Parathyroid adenoma (tissue), 2 donors: ENCODE results near the gene VWA8.

Experiments used
- H2AFZ ChIP-seq: fragments of 300-600 bp; sonication (generic); one replicate; pipeline ENCODE4 v1.7.0; 2017; ENCODE audit warnings: antibody characterized with exemption, mild to moderate bottlenecking
- H3K27ac ChIP-seq: fragments of 300-600 bp; sonication (generic); one replicate; pipeline ENCODE4 v1.7.0; 2017
- H3K27me3 ChIP-seq: fragments of 300-600 bp; sonication (generic); one replicate; pipeline ENCODE4 v1.7.0; 2017; ENCODE audit warnings: low read length; ENCODE audit not compliant: control insufficient read depth, insufficient read depth
- H3K36me3 ChIP-seq: fragments of 300-600 bp; sonication (generic); one replicate; pipeline ENCODE4 v1.7.0; 2017; ENCODE audit warnings: low read length; ENCODE audit not compliant: control insufficient read depth, insufficient read depth
- H3K4me1 ChIP-seq: fragments of 300-600 bp; sonication (generic); one replicate; pipeline ENCODE4 v1.7.0; 2017; ENCODE audit warnings: control low read depth
- H3K4me2 ChIP-seq: fragments of 300-600 bp; sonication (generic); one replicate; pipeline ENCODE4 v1.7.0; 2017; ENCODE audit warnings: low read length
- H3K4me3 ChIP-seq: fragments of 300-600 bp; sonication (generic); one replicate; pipeline ENCODE4 v1.7.0; 2017; ENCODE audit warnings: low read depth, low read length
- H3K79me2 ChIP-seq: fragments of 300-600 bp; sonication (generic); one replicate; pipeline ENCODE4 v1.7.0; 2017; ENCODE audit warnings: control low read depth
- H3K9ac ChIP-seq: fragments of 300-600 bp; sonication (generic); one replicate; pipeline ENCODE4 v1.7.0; 2017; ENCODE audit warnings: mild to moderate bottlenecking
- H3K9me3 ChIP-seq: fragments of 300-600 bp; sonication (generic); one replicate; pipeline ENCODE4 v1.7.0; 2017; ENCODE audit warnings: low read length; ENCODE audit not compliant: control insufficient read depth
- TF ChIP-seq, protein P1 (sequence below): fragments of 300-600 bp; sonication (generic); IDR thresholded peaks from one replicate; pipeline ENCODE4 v1.7.0; 2017; ENCODE audit warnings: antibody characterized with exemption, mild to moderate bottlenecking
- donor health status: primary hyperparathyroidism.

The VWA8 gene

DNA sequence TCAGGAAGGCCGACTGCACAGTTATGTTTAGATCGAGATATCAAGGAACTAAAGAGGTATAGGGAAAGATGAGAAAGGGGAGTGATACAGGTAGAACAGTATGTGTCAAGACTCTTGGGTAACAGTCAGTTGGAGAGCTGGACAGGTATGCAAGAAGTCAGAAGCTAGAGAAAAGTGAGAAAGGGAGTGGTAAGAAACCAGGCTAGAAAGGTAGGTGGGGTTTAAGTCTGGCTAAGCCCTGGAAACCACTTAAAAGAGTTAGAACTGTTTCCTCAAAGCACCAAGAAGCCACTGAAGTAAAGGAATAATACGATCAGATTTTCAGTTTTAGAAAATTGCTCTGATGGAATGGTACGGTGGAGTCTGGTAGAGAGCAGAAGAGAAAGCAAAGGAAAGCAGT lies 196.4 kb downstream of the VWA8 start:
- Histone ChIP-seq H2AFZ (no peak overlapping the region), H3K36me3 (no peaks in the 10 kb centered on the region), H3K9me3 (no peaks in the 10 kb centered on the region), H3K27me3 (no peaks in the 10 kb centered on the region), H3K9ac (no peak overlapping the region), H3K4me3 (no peak overlapping the region), H3K27ac (no peak overlapping the region), H3K79me2 (no peaks in the 10 kb centered on the region), H3K4me2 (no peak overlapping the region), H3K4me1 (no peaks in the 10 kb centered on the region)
- TF ChIP-seq, protein P1, sequence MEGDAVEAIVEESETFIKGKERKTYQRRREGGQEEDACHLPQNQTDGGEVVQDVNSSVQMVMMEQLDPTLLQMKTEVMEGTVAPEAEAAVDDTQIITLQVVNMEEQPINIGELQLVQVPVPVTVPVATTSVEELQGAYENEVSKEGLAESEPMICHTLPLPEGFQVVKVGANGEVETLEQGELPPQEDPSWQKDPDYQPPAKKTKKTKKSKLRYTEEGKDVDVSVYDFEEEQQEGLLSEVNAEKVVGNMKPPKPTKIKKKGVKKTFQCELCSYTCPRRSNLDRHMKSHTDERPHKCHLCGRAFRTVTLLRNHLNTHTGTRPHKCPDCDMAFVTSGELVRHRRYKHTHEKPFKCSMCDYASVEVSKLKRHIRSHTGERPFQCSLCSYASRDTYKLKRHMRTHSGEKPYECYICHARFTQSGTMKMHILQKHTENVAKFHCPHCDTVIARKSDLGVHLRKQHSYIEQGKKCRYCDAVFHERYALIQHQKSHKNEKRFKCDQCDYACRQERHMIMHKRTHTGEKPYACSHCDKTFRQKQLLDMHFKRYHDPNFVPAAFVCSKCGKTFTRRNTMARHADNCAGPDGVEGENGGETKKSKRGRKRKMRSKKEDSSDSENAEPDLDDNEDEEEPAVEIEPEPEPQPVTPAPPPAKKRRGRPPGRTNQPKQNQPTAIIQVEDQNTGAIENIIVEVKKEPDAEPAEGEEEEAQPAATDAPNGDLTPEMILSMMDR: no peak

DNA sequence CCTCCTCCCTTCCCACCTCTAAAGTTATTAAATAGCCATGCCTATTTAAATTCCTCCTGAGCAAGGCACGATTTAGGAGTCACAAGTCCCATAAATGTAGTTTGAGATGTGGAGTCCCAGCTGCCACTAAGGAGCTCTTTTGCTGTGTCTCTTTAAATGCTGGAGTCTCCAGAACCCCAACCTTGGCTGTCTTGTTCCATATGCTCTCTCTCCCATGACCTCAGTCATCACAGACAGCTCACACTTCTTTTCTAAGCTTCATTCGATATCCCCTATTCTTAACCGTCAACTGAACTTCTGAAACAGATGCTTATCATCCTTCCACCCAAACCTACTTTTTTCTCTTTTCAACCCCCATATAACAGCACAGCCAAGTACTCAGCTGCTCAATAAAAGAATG lies 197.1 kb downstream of the VWA8 start:
- Histone ChIP-seq H3K4me2 (no peak overlapping the region), H3K27me3 (no peaks in the 10 kb centered on the region), H3K9me3 (no peaks in the 10 kb centered on the region), H3K4me3 (no peak overlapping the region), H3K79me2 (no peaks in the 10 kb centered on the region), H3K9ac (no peak overlapping the region), H3K36me3 (no peaks in the 10 kb centered on the region), H3K27ac (no peak overlapping the region), H3K4me1 (no peaks in the 10 kb centered on the region), H2AFZ (no peak overlapping the region)
- TF ChIP-seq, protein P1: no peak

DNA sequence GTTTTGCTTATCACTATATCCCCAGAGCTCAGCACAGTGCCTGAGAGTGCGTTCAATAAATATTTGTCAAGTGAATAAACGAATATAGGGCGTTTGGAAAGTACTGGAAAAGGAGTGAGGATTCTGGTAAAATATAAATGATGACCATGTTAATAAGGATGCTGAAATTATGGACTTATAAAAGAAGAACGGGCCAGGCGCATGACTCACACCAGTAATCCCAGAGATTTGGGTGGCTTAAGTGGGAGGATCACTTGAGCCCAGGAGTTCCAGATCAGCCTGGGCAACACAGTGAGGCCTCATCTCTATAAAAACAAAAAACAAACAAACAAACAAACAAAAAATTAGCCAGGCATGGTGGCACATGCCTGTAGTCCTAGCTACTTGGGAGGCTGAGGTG lies 198.1 kb downstream of the VWA8 start:
- no peak overlapping the region for H2AFZ ChIP-seq
- no peak overlapping the region for H3K27ac ChIP-seq
- H3K36me3 ChIP-seq: no peaks in the 10 kb centered on the region
- H3K4me3 ChIP-seq: no peak overlapping the region
- H3K79me2 ChIP-seq: no peaks in the 10 kb centered on the region
- TF ChIP-seq, protein P1: no peak
- no peaks in the 10 kb centered on the region for H3K9me3 ChIP-seq
- H3K4me2 ChIP-seq: no peak overlapping the region
- H3K27me3 ChIP-seq: no peaks in the 10 kb centered on the region
- H3K9ac ChIP-seq: no peak overlapping the region
- no peaks in the 10 kb centered on the region for H3K4me1 ChIP-seq

DNA sequence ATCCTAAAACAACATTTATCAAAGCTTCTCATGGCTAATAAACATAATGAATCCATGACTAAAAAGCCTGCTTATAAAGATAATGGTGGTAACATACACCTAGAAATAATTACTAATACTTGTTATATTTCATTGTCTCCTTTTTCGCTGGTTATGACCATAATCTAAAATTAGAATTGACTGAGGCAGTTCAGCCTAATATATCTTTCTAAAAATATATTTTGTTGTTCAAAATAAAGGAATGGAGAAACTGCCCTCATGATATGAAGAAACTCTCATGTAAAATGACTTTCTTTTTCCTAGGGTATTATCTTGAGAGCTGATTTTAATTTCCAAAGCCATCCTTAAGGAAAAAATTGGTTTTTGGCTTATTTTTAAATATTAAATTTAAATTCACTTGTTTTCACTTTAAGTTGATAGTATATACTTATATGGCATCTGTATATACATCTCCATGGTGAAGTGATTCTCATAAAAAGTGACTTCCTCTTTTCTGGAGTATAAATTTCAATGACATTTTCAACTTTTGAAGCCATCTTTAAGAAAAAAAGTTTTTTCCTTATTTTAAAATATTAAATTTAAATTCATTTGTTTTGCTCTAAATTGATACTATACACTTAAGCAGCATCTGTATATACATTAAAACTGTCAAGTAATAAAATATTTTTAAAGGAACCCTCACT lies 204.6 kb downstream of the VWA8 start:
- TF ChIP-seq, protein P1: no peak
- H3K4me1 ChIP-seq: no peaks in the 10 kb centered on the region

More for the DNA sequence above, 204.6 kb downstream of the VWA8 start:
- no peak overlapping the region for H3K27ac ChIP-seq
- no peak overlapping the region for H3K4me2 ChIP-seq
- no peaks in the 10 kb centered on the region for H3K79me2 ChIP-seq
- H3K9ac ChIP-seq: no peak overlapping the region
- H3K4me3 ChIP-seq: no peak overlapping the region
- no peaks in the 10 kb centered on the region for H3K9me3 ChIP-seq
- no peak overlapping the region for H2AFZ ChIP-seq
- no peaks in the 10 kb centered on the region for H3K36me3 ChIP-seq
- no peaks in the 10 kb centered on the region for H3K27me3 ChIP-seq
